Astrocyte of the cerebellum (primary cell): ENCODE results near the gene ZNF776.

Source experiments
- DNase-seq: peaks from one replicate; pipeline ENCODE4 v3.0.0-alpha.2; 2011; ENCODE audit warnings: low read depth
- H3K4me3 ChIP-seq: 2 replicates; pipeline ENCODE4 v1.5.1; 2011; ENCODE audit warnings: mild to moderate bottlenecking, low read depth, low read length, moderate library complexity
- CTCF ChIP-seq: IDR thresholded peaks from 2 replicates; pipeline ENCODE4 v1.5.1; 2012; ENCODE audit warnings: low read length, low read depth, moderate library complexity, mild to moderate bottlenecking; ENCODE audit errors: missing control alignments
- in situ Hi-C: cut with HindIII; loops from 2 replicates; pipeline ENCODE4 v1.10.0; 2017; ENCODE audit warnings: low sequenced_read_pairs

Gene ZNF776

GRCh38 chr19:57807541-57807940 lies 60.9 kb downstream of the ZNF776 start:
- no peak overlapping the region for H3K4me3 ChIP-seq
- no peak for TF ChIP-seq CTCF
- DNase-seq, result no peak
- in situ Hi-C loops, result no loop called here
